H1 (cell line): ENCODE measurements around the gene TP53RK. TPM values are rescaled to one million over a fixed set of nuclear protein-coding genes. Genes with fewer than 3 reads are reported as not detected.

Experiments
- CTCF ChIA-PET: fragments of 300-600 bp; sonication (Branson Sonifier 250); formaldehyde crosslinking; loops from one replicate; lab custom pipeline; 2021; ENCODE audit not compliant: partially characterized antibody; lab: Charles Lee
- POLR2A ChIA-PET: fragments of 300-600 bp; sonication (Branson Sonifier 250); formaldehyde crosslinking; loops from one replicate; lab custom pipeline; 2021; ENCODE audit warnings: inconsistent platforms; ENCODE audit not compliant: partially characterized antibody; lab: Charles Lee
- DNase-seq, 2 experiments: peaks; one replicate each; pipeline versions ENCODE4 v3.0.0 to v3.0.0-alpha.2; 2010 to 2022; ENCODE audit warnings: low spot score in 2 of 2, low read depth in 1 of 2, mixed read lengths in 1 of 2
- FAIRE-seq: peaks from 2 replicates; lab custom pipeline; 2011; peaks lifted over from hg19 to GRCh38; lab: Jason Lieb, UNC
- H2AFZ ChIP-seq: 2 replicates; pipeline ENCODE4 v1.8.1; 2012; ENCODE audit warnings: low read length, inconsistent platforms
- H2AK5ac ChIP-seq: 2 replicates; pipeline ENCODE4 v1.6.1; 2013; ENCODE audit warnings: low read depth, low read length
- H2BK120ac ChIP-seq: replicated peaks from 2 replicates; pipeline ENCODE3; 2013; ENCODE audit warnings: low read depth, low read length, inconsistent platforms
- H2BK12ac ChIP-seq: 2 replicates; pipeline ENCODE4 v1.6.1; 2013; ENCODE audit warnings: low read depth, low read length
- H2BK15ac ChIP-seq: 2 replicates; pipeline ENCODE4 v1.6.1; 2013; ENCODE audit warnings: low read length
- H2BK20ac ChIP-seq: 2 replicates; pipeline ENCODE4 v1.6.1; 2013; ENCODE audit warnings: low read length
- H2BK5ac ChIP-seq: 2 replicates; pipeline ENCODE4 v1.6.1; 2013; ENCODE audit warnings: low read depth, low read length
- H3K14ac ChIP-seq: 2 replicates; pipeline ENCODE4 v1.6.1; 2013; ENCODE audit warnings: inconsistent platforms; ENCODE audit not compliant: insufficient read length
- H3K18ac ChIP-seq: 2 replicates; pipeline ENCODE4 v1.6.1; 2013; ENCODE audit warnings: low read length; ENCODE audit errors: extremely low read depth
- H3K23ac ChIP-seq: 2 replicates; pipeline ENCODE4 v1.6.1; 2013; ENCODE audit warnings: inconsistent platforms; ENCODE audit not compliant: insufficient read length
- H3K23me2 ChIP-seq: 2 replicates; pipeline ENCODE4 v1.6.1; 2013; ENCODE audit warnings: low read depth, low read length
- H3K27ac ChIP-seq: 2 replicates; pipeline ENCODE4 v1.6.1; 2011; ENCODE audit warnings: low read depth, low read length, inconsistent platforms
- H3K27me3 ChIP-seq, 4 experiments: replicated peaks in 1 of 4; 1 replicate in 1 of 4; 2 replicates in 3 of 4; pipeline versions ENCODE4 v1.6.1 to v1.8.1; 2011 to 2013; ENCODE audit warnings: low read length in 3 of 4, mild to moderate bottlenecking in 3 of 4, inconsistent platforms in 2 of 4, mixed read lengths in 2 of 4, moderate library complexity in 1 of 4; ENCODE audit not compliant: control insufficient read depth in 3 of 4, insufficient read depth in 3 of 4; ENCODE audit errors: extremely low read depth in 1 of 4
- H3K36me3 ChIP-seq, 4 experiments: 2 replicates each; pipeline versions ENCODE4 v1.6.1 to v1.8.1; 2011 to 2013; ENCODE audit warnings: mild to moderate bottlenecking in 4 of 4, low read length in 3 of 4, moderate library complexity in 2 of 4, control low read depth in 1 of 4, inconsistent platforms in 1 of 4; ENCODE audit not compliant: insufficient read depth in 4 of 4, control insufficient read depth in 2 of 4
- H3K4ac ChIP-seq: replicated peaks from 2 replicates; pipeline ENCODE3; 2013; ENCODE audit warnings: low read length, low read depth, mixed read lengths, inconsistent platforms; ENCODE audit not compliant: insufficient read length
- H3K4me1 ChIP-seq, 4 experiments: replicated peaks in 1 of 4; 1 replicate in 1 of 4; 2 replicates in 3 of 4; pipeline versions ENCODE4 v1.6.1 to v1.8.1; 2011 to 2013; ENCODE audit warnings: low read length in 3 of 4, inconsistent platforms in 2 of 4, mixed read lengths in 1 of 4; ENCODE audit not compliant: insufficient read depth in 4 of 4, control insufficient read depth in 3 of 4
- H3K4me2 ChIP-seq, 2 experiments: 2 replicates each; pipeline versions ENCODE4 v1.6.1 to v1.8.1; 2011 to 2013; ENCODE audit warnings: low read depth in 2 of 2, low read length in 2 of 2, control low read depth in 1 of 2, inconsistent platforms in 1 of 2, mild to moderate bottlenecking in 1 of 2; ENCODE audit not compliant: insufficient read depth in 1 of 2
- H3K4me3 ChIP-seq, 4 experiments: fragments of 200-600, 300-600 bp in 1 of 4; sonication (generic), shearing (Covaris generic), sonication (Bioruptor Twin) in 1 of 4; 2 replicates each; pipeline versions ENCODE4 v1.5.1 to v1.8.1; 2011 to 2016; ENCODE audit warnings: low read length in 4 of 4, low read depth in 3 of 4, control low read depth in 2 of 4, inconsistent platforms in 2 of 4, mild to moderate bottlenecking in 2 of 4, mixed read lengths in 1 of 4, moderate library complexity in 1 of 4; ENCODE audit not compliant: insufficient read depth in 2 of 4; ENCODE audit errors: extremely low read depth in 1 of 4
- H3K56ac ChIP-seq: replicated peaks from 2 replicates; pipeline ENCODE3; 2013; ENCODE audit warnings: low read depth, mild to moderate bottlenecking, mixed read lengths, low read length, inconsistent platforms; ENCODE audit not compliant: insufficient read length
- H3K79me1 ChIP-seq: 2 replicates; pipeline ENCODE4 v1.6.1; 2013; ENCODE audit warnings: low read depth, low read length, control low read depth
- H3K79me2 ChIP-seq, 2 experiments: 2 replicates each; pipeline versions ENCODE4 v1.6.1 to v1.8.1; 2012 to 2013; ENCODE audit warnings: low read length in 2 of 2, mild to moderate bottlenecking in 2 of 2, inconsistent platforms in 1 of 2; ENCODE audit not compliant: insufficient read depth in 2 of 2, control insufficient read depth in 1 of 2
- H3K9ac ChIP-seq, 4 experiments: replicated peaks in 1 of 4; 1 replicate in 1 of 4; 2 replicates in 3 of 4; pipeline versions ENCODE4 v1.6.1 to v1.8.1; 2011 to 2013; ENCODE audit warnings: low read depth in 3 of 4, low read length in 3 of 4, control low read depth in 2 of 4, mild to moderate bottlenecking in 2 of 4, moderate library complexity in 2 of 4, inconsistent platforms in 1 of 4; ENCODE audit errors: extremely low read depth in 1 of 4
- H3K9me3 ChIP-seq, 2 experiments: 2 replicates each; pipeline versions ENCODE4 v1.6.1 to v1.8.1; 2012 to 2013; ENCODE audit warnings: mild to moderate bottlenecking in 2 of 2, moderate library complexity in 2 of 2, control low read depth in 1 of 2, inconsistent platforms in 1 of 2, low read depth in 1 of 2, low read length in 1 of 2, mixed read lengths in 1 of 2; ENCODE audit not compliant: insufficient read depth in 2 of 2
- H4K20me1 ChIP-seq, 2 experiments: replicated peaks in 1 of 2; 2 replicates each; pipeline versions ENCODE3 to v1.8.1; 2011 to 2013; ENCODE audit warnings: inconsistent platforms in 2 of 2, low read length in 2 of 2, mild to moderate bottlenecking in 1 of 2; ENCODE audit not compliant: insufficient read depth in 2 of 2, control insufficient read depth in 1 of 2
- H4K5ac ChIP-seq: 2 replicates; pipeline ENCODE4 v1.6.1; 2013; ENCODE audit warnings: low read length, low read depth, mixed read lengths, inconsistent platforms; ENCODE audit not compliant: insufficient read length
- H4K8ac ChIP-seq: 2 replicates; pipeline ENCODE4 v1.8.0; 2013; ENCODE audit warnings: mild to moderate bottlenecking, moderate library complexity, low read length, inconsistent platforms; ENCODE audit not compliant: insufficient read depth; ENCODE audit errors: extremely low read depth
- H4K91ac ChIP-seq: replicated peaks from 2 replicates; pipeline ENCODE3; 2013; ENCODE audit warnings: low read length, mixed read lengths, inconsistent platforms; ENCODE audit not compliant: insufficient read length
- CBX8 ChIP-seq: fragments of 300-800, 300-1000 bp; sonication (generic); IDR thresholded peaks from 2 replicates; pipeline ENCODE4 v1.7.1; 2016; ENCODE audit warnings: low read depth, low read length, borderline replicate concordance
- CTBP2 ChIP-seq: IDR thresholded peaks from 2 replicates; pipeline ENCODE4 v1.7.0; 2011; ENCODE audit warnings: borderline replicate concordance, mild to moderate bottlenecking, moderate library complexity, mixed read lengths, low read length; ENCODE audit not compliant: insufficient read depth, insufficient read length
- KDM1A ChIP-seq: fragments of 200-600, 300-600 bp; sonication (generic); IDR thresholded peaks from 2 replicates; pipeline ENCODE4 v1.7.1; 2016; ENCODE audit warnings: mild to moderate bottlenecking, low read length, borderline replicate concordance
- NANOG ChIP-seq: IDR thresholded peaks from 2 replicates; pipeline ENCODE4 v1.6.1; 2011; ENCODE audit warnings: low read length, low read depth, mild to moderate bottlenecking, inconsistent platforms; ENCODE audit not compliant: insufficient read depth, poor library complexity, severe bottlenecking
- NRF1 ChIP-seq: IDR thresholded peaks from 2 replicates; pipeline ENCODE4 v1.6.1; 2011; ENCODE audit warnings: mild to moderate bottlenecking, low read depth, low read length, improper control_type of control experiment
- POLR2A ChIP-seq, 2 experiments: IDR thresholded peaks; 1 replicate in 1 of 2; 2 replicates in 1 of 2; pipeline ENCODE4 v1.6.1; 2011; ENCODE audit warnings: low read depth in 2 of 2, low read length in 2 of 2, mild to moderate bottlenecking in 2 of 2; ENCODE audit errors: control extremely low read depth in 1 of 2
- SIRT6 ChIP-seq: IDR thresholded peaks from one replicate; pipeline ENCODE4 v1.7.1; 2012; ENCODE audit warnings: low read length, inconsistent platforms
- SP2 ChIP-seq: IDR thresholded peaks from 2 replicates; pipeline ENCODE4 v1.6.1; 2012; ENCODE audit warnings: mild to moderate bottlenecking, low read length, inconsistent platforms
- SP4 ChIP-seq: IDR thresholded peaks from 2 replicates; pipeline ENCODE4 v1.6.1; 2012; ENCODE audit warnings: low read length, inconsistent platforms
- WGBS, 2 experiments: shearing (Covaris generic) in 1 of 2; methylation state at CpG; one replicate each; pipeline versions ENCODE4 v1.1.6 to v1.1.7; 2013 to 2015; ENCODE audit warnings: low lambda C conversion rate in 2 of 2, mixed read lengths in 2 of 2, inconsistent platforms in 1 of 2, low coverage in 1 of 2, missing lambda C conversion rate in 1 of 2; ENCODE audit not compliant: insufficient replicate concordance in 2 of 2, insufficient coverage in 1 of 2, insufficient read length in 1 of 2; ENCODE audit errors: extremely low coverage in 1 of 2, missing lambda C conversion rate in 1 of 2; 5-methylcytosine and 5-hydroxymethylcytosine counted together
- polyA plus RNA-seq, 7 experiments: library from polyadenylated mRNA; depleted of rRNA in 3 of 7; stranded (reverse) in 5 of 7; unstranded in 2 of 7; fragments of >200 nt in 5 of 7; fragments of 200-250 nt in 2 of 7; gene quantifications; 1 replicate in 5 of 7; 2 replicates in 1 of 7; 4 replicates in 1 of 7; pipeline versions ENCODE4 v1.2.1 to v1.2.3, GENCODE V29; 2011 to 2013; ENCODE audit warnings: missing spikeins in 2 of 7, mixed read lengths in 2 of 7
- total RNA-seq: library from RNA; stranded (reverse); fragmentation: NEBNext Ultra II Directional; extraction: Animal tissue kit (Norgen Biotek cat#: 25700); gene quantifications from 2 replicates; pipeline ENCODE4 v1.2.1, GENCODE V29; 2021
- TF ChIP-seq, protein P1 (sequence below): IDR thresholded peaks from 2 replicates; pipeline ENCODE4 v1.6.1; 2012; ENCODE audit warnings: inconsistent platforms
- TF ChIP-seq, protein P2 (sequence below): IDR thresholded peaks from 2 replicates; pipeline ENCODE4 v1.6.1; 2012; ENCODE audit warnings: inconsistent platforms

Gene TP53RK
- total and polyA plus RNA-seq, 2 of the 8 experiments (the other 6 are each of a cell fraction or from before 2014, with no cell fraction given), result 8.5 to 16.3 TPM

DNA sequence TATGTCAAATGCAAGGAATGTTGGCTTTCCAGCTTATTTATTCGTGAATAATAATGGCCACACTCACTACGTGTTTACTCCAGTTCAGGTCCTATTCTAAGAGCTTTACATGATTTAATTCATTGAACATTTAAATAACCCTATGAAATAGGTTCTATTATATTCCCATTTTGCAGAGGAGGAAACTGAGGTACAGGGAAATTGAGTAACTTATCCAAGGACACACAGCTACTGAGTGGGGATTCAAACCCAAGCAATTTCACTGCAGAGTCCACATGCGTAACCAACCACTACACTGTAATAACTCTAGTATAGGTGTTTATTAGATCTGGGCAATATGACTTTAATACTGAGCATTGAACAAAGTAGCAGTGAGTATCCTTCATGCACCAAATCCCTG is 25.7 kb downstream of the TP53RK start:
- Histone ChIP-seq H3K79me2 (no peaks in the 10 kb centered on the region), H2AK5ac (no peak overlapping the region), H3K27ac (no peak overlapping the region), H4K8ac (no peak overlapping the region), H3K18ac (no peak overlapping the region), H2BK20ac (no peak overlapping the region), H3K56ac (no peak overlapping the region), H3K79me1 (no peaks in the 10 kb centered on the region), H2BK120ac (no peak overlapping the region), H3K27me3 (no peaks in the 10 kb centered on the region), H4K20me1 (peaks cover 0 to 2% of the 10 kb centered on the region in 2 experiments), H3K9ac (no peak overlapping the region), H3K4me1 (no peaks in the 10 kb centered on the region), H3K23ac (no peak overlapping the region), H3K14ac (no peak overlapping the region), H3K36me3 (peaks cover 0 to 9% (median 3%) of the 10 kb centered on the region in 4 experiments; a peak in 2 of 8 replicates), H3K9me3 (peaks cover 0 to 6% of the 10 kb centered on the region in 2 experiments; a peak in 1 of 4 replicates), H3K4me2 (no peak overlapping the region), H2BK15ac (no peak overlapping the region), H2AFZ (no peak overlapping the region), H4K5ac (no peak overlapping the region), H3K23me2 (no peaks in the 10 kb centered on the region), H3K4ac (no peak overlapping the region), H4K91ac (no peak overlapping the region), H3K4me3 (no peak overlapping the region), H2BK12ac (no peak overlapping the region), H2BK5ac (no peak overlapping the region)
- FAIRE-seq (no peak), DNase-seq (no peak)
- ChIA-PET POLR2A (interaction anchor here (1.3 kb wide), 1 partner anchor 89 kb away, joined by 3 read pairs; no protein-coding TSS in a partner anchor), CTCF (interaction anchor here (0.7 to 1.9 kb wide), 3 partner anchors 11 to 14 kb away, joined by 4 to 5 read pairs (median 4); no protein-coding TSS in a partner anchor)
- TF ChIP-seq CBX8 (no peak), POLR2A (IDR thresholded peaks at IDR 0.05; ENCODE audit: control extremely low read depth in 1 of 2, low read depth in 2 of 2, low read length in 2 of 2) (no peak), NRF1 (no peak), SP4 (no peak), SP2 (no peak), NANOG (no peak), CTBP2 (no peak), KDM1A (no peak), SIRT6 (no peak)
- TF ChIP-seq, protein P1, sequence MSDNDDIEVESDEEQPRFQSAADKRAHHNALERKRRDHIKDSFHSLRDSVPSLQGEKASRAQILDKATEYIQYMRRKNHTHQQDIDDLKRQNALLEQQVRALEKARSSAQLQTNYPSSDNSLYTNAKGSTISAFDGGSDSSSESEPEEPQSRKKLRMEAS, result no peak
- TF ChIP-seq, protein P2, sequence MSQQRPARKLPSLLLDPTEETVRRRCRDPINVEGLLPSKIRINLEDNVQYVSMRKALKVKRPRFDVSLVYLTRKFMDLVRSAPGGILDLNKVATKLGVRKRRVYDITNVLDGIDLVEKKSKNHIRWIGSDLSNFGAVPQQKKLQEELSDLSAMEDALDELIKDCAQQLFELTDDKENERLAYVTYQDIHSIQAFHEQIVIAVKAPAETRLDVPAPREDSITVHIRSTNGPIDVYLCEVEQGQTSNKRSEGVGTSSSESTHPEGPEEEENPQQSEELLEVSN, result no peak
- 82% methylated on average over 3 of the region's 3 CpGs; no CpG with 5 or more reads in 1 of the 2 experiments for WGBS, 2 experiments
